ENCODE results near the gene FBN1.

DNA sequence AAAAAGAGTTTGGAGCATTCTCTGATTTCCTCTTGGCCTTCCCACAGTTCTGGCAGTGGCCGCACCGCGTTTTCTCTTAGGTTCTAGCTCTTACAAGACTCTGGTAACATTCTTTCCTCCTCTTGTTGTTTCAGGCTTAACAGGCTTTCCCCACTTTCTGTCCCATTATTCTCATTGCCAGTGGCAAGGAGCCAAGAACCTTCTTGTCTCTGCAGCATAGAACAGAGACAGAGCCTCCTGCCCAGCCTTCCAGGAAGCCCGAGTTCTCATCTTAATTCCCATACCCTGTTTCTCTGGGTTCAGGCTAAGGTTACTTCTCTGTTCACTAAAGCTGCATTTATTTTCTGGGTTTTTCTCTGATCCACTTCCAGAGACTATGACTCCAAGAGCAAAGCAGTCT is 253.2 kb downstream of the FBN1 start:
- TF ChIP-seq ZNF423 (tag by site-specific recombination; IDR thresholded peaks at IDR 0.05) (no peak), YY1 (tag by site-specific recombination; IDR thresholded peaks at IDR 0.05) (no peak), ZNF501 (tag by site-specific recombination; IDR thresholded peaks at IDR 0.05) (no peak), ZNF302 (tag by site-specific recombination; IDR thresholded peaks at IDR 0.05; ENCODE audit: low read depth) (no peak), ZNF433 (tag by site-specific recombination; IDR thresholded peaks at IDR 0.05; ENCODE audit: low read depth) (no peak), ZBTB8A (tag by site-specific recombination; IDR thresholded peaks at IDR 0.05) (no peak), ZBTB10 (tag by site-specific recombination; IDR thresholded peaks at IDR 0.05) (no peak), ZFP69B (tag by site-specific recombination; IDR thresholded peaks at IDR 0.05) (no peak), MZF1 (tag by site-specific recombination; IDR thresholded peaks at IDR 0.05; ENCODE audit: borderline replicate concordance) (no peak), ZBTB17 (tag by site-specific recombination; IDR thresholded peaks at IDR 0.05) (no peak), ZNF571 (tag by site-specific recombination; IDR thresholded peaks at IDR 0.05) (no peak), ZNF777 (tag by site-specific recombination; IDR thresholded peaks at IDR 0.05; ENCODE audit: borderline replicate concordance) (no peak)
- TF ChIP-seq, protein P1, sequence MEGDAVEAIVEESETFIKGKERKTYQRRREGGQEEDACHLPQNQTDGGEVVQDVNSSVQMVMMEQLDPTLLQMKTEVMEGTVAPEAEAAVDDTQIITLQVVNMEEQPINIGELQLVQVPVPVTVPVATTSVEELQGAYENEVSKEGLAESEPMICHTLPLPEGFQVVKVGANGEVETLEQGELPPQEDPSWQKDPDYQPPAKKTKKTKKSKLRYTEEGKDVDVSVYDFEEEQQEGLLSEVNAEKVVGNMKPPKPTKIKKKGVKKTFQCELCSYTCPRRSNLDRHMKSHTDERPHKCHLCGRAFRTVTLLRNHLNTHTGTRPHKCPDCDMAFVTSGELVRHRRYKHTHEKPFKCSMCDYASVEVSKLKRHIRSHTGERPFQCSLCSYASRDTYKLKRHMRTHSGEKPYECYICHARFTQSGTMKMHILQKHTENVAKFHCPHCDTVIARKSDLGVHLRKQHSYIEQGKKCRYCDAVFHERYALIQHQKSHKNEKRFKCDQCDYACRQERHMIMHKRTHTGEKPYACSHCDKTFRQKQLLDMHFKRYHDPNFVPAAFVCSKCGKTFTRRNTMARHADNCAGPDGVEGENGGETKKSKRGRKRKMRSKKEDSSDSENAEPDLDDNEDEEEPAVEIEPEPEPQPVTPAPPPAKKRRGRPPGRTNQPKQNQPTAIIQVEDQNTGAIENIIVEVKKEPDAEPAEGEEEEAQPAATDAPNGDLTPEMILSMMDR (tag by site-specific recombination; IDR thresholded peaks at IDR 0.05), result no peak
- TF ChIP-seq, protein P2, sequence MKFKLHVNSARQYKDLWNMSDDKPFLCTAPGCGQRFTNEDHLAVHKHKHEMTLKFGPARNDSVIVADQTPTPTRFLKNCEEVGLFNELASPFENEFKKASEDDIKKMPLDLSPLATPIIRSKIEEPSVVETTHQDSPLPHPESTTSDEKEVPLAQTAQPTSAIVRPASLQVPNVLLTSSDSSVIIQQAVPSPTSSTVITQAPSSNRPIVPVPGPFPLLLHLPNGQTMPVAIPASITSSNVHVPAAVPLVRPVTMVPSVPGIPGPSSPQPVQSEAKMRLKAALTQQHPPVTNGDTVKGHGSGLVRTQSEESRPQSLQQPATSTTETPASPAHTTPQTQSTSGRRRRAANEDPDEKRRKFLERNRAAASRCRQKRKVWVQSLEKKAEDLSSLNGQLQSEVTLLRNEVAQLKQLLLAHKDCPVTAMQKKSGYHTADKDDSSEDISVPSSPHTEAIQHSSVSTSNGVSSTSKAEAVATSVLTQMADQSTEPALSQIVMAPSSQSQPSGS (tag by site-specific recombination; IDR thresholded peaks at IDR 0.05; ENCODE audit: low read depth), result no peak

All from HEK293 (cell line).